NCI-H774 (cell line): Measurements from ENCODE around the gene AGTPBP1.

ENCODE experiments used
- DNase-seq: peaks from one replicate; lab custom pipeline; 2025; lab: John Stamatoyannopoulos, UW

The AGTPBP1 gene

DNA sequence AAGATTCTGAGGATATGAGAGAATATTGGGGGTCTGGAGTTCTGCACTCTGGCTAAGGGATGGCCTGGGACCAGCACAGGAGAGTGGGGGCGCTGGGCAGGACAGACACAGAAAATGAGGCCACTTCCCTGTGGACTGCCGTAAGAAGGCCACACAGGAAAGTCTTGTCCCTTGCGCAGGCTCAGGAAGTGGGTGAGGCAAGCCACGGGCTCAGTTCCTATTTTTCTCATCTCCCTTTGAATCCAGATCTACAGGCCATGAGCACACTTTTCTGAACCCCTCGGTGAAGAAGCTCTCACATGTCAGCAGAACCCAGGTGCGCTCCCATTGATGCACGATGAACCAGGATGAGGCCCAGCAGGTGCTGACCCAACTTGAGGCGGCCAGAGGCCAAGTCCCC is 207.4 kb downstream of the AGTPBP1 start:
- DNase-seq: no peak

DNA sequence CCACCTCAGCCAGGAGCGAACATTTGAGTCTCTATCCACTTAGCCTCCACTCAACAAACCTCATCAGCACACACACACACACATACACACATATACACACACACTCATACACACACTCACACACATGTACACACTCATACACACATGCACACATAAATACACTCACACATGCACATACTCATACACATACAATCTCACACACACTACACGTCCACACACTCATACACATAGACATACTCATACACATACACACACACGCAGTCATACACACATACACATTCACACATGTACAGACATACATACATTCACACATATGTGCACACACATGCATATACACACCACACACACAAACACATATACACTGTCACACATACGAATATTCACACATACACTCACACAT is 208.2 kb downstream of the AGTPBP1 start:
- no peak for DNase-seq

DNA sequence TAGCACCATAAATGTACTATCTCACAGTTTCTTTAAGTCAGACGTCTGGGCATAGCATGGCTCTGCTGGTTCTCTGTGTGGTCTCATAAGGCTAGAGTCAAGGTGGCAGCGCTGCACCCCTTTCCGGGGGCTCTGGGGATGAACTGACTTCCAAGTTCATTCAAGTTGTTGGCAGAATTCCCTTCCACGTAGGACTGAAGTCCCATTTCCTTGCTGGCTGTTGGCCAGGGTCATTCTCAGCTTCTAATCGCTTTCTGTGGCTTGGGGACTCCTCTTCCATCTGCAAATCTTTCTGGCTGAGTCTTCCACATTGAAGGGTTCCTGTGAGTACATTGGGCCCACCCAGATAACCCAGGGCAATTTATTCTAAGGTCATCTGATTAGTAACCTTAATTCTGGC is 211.0 kb downstream of the AGTPBP1 start:
- DNase-seq: no peak

DNA sequence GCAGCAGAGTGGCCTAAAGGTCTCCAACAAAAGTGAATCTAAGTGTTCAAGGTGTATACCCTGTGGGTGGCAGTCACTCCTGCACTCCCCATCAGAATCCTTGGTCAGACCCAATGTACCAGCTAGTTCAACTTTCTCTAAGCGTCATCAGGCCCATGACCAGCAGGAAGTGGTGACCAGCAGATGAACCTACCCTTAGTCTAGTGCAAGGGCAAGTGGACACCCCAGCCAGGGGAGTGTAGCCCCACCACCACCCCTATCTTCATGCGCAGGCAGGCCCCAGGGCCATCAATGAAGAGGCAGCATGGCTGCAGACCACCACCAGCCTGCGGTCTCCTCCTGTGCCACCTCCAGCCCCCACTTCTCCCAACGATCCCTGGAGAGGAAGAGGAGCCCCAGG is 213.1 kb downstream of the AGTPBP1 start:
- no peak for DNase-seq

DNA sequence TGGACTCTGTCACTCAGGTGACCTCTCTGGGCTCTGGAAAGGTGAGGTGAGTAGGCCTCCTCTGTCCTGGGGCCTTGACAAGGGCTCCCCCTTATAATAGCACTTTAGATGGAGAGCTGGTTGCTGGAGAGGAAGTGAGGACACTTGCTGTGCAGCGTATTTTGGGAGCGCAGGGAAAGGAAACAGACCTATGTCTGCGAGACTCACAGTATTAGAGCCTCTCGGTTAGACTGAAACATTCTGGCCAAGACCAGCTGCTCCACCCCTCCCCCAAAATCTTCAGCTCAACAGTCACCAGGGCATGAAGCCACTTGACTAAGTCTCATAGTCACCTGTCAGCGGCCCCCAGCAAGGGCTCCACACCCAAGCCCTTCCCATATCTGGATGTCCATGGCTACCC is 213.6 kb downstream of the AGTPBP1 start:
- no peak for DNase-seq

DNA sequence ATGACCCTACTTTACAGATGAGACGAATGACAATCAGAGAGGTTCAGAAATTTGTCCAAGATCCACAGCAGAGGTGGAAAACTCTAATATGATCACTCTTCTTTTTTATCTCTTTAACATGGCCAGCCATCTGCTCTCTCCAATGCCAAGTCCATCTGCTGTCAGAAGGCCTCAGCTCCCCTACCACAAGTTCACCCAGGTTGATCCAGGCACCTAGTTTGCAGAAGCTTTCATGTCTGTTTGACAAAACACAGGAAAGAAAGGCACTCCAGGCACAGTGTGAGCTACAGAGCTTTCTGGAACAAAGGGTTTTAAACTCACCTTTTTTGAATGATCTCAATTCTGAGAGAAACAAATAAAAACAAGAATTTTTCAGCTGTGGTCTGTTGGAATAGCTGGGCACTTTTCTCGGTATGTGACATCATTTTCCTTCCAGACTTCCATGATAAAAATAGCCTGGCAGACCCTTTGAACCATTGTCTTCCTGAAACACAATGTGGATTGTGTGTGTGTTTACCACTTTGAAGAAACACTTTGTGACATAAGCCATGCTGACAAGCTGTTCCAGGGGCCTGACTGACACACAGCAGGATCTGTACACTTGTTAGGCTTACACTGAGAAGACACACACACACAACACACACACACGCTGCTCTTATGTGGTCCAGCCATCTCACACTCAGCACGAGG is 214.3 kb downstream of the AGTPBP1 start:
- no peak for DNase-seq

DNA sequence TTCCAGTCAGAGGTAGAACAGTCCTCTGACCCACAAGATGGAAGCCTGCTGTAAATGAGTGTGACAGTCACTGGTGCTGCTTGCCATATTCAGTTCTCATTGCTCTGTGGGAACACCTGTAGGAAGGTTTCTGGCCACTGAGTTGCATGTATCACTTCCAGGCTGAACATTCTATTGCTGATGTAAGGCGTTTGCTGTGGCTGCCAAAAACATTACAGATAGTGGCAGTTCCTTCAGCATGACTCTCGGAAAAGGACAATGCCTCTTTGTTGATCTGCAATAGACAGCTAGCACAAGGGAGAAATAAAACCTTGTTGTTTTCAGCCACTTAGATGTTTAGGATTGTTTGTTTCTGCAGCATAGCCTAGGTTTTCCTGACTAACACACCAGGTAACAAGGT is 217.2 kb downstream of the AGTPBP1 start:
- DNase-seq: no peak

DNA sequence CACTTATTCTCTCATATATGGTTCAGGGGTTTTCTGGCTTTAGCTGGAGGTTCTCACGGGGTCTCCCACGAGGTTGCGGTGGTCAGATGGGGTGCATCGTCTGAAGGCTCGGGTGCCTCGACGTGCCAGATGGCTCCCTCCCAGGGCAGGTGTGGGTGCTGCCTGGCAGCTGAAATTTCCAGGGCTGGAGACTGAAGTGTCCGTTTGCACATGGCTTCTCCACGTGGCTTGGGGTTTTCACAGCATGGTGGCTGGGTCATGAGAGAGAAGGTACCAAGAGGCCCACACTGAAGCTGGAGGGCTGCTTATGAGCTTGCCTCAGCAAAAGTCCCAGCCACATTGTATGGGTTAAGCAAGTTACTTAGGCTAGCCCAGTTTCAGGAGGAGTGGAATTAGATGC is 218.6 kb downstream of the AGTPBP1 start:
- DNase-seq: no peak

DNA sequence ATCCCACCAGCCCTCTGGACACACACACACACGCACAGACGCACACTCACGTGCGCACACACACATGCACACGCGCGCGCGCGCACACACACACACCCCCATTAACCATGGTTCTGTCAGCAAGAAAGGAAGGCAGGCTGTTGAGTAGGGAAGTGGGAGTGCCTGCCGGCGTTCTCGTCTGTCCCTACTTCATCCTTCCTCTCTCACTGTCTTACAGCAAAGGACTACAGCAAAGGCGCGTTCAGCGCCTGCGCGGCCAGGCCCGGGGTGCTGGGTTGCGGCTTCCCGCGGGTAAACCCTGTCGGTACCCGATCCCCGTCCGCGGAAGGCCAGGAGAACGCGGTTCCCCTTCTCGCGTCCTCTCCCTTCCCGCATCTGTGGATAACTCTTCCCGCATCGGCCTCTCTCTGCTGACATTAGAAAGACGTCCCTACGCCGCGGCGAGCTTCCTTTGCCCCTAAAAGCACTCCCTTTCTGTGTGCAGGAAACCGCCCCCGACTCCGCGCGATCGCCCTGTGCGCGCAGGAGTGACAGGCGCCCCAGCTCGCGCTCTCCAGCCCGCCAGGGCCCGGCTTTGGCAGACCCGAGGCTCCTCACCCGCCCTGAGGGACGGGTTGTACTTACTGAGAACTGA is 219.2 kb downstream of the AGTPBP1 start:
- DNase-seq: peak; percentile 10

DNA sequence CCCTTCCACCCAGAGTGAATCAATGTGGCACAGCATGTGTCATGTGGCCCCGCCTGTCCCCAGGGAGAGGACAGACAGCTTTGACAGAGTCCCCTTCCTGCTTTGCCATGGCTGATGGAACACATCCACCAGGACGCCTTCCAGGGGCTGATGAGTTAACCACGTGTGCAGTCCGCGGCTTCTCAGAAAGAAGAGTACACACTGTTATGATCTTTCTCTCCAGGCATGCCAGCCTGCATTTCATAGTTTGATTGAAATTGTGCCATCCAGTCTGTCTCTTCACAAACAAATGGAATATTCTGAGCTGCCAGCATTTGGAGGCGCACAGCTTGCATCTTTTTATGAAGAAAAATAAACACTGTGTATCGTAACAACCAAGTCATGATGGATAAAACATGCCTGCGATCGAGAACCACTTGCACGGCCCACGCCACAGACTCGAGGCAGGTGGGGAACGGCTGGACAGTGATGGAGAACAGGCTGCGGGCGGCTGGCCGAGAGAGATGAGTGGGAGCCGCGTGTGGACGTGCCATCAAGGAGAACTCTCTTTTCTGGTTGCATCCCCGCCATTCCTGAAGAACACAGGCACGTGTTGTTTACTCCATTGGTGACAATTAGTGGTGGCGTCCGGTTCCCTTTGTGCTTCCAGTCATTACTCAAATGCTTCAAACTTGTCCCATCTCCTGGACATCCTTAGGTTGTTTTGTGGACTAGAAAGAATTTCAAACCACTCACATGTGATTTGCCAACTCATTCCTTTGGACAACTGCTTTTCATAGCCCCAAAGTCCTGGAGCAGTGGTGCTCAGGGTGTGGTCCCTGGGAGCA is 220.2 kb downstream of the AGTPBP1 start:
- DNase-seq: no peak

DNA sequence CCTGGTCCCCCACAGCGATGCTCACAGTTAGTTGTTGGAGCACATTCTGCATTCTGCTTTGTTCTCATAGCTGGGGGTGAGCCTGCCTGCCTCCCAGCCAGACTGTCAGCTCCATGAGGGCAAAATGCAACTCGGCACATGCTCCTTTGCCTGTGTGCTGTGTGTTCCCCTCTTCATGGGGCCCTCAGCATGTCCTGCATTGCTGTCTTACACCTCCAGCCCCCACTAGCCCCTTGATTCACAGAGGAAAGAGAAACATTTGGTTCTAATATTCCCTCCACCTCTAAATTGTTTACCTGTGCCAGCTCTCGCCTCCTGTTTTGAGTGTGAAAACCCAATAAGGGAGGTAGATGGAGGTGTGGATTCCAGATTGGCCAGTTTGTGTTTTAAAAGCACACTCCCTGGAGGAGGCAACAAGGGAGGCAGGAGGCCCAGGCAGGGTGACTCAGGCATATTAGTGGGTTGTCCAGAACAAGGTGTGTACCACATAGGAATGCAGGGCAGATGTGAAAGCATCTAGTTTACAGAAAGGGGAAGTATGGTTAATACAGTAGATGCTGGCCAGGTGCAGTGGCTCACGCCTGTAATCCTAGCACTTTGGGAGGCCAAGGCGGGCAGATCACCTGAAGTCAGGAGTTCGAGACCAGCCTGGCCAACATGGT is 224.6 kb downstream of the AGTPBP1 start:
- no peak for DNase-seq

DNA sequence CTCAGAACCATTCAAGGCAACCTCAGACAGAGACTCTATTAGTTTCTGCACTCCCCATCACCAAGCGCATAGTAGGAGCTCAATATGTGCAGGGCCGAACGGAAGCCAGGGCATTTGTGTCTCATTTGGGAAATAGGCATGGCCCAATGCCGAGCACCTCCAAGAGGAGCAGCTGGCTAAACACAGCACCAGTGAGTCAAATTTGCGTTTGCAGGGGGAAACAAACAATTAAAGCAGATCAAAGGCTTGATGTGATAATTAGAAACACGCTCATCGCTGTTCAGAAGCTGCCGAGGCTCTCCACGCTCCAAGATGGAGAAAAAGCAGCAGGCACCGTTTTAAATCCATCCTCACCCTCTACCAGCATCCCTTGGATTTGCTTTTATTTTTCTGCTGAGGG is 225.3 kb downstream of the AGTPBP1 start:
- DNase-seq: peak; percentile 37

DNA sequence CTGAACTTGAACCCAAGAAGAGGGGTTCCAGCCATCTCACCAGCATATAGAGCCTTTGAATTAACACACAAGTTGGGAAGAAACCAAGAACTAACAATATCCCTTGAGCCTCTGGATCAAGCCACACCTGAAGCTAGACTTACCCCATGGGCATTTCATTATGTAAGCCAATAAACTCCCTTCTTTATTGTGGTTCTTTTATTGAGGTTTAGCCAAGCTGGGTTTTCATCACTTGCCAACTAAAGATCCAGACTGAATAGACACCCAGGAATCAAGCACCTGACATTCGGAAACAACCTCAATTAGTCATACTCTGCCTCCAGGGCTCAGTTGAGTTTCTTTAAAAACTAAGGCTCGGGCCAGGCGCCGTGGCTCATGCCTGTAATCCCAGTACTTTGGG is 226.7 kb downstream of the AGTPBP1 start:
- no peak for DNase-seq

DNA sequence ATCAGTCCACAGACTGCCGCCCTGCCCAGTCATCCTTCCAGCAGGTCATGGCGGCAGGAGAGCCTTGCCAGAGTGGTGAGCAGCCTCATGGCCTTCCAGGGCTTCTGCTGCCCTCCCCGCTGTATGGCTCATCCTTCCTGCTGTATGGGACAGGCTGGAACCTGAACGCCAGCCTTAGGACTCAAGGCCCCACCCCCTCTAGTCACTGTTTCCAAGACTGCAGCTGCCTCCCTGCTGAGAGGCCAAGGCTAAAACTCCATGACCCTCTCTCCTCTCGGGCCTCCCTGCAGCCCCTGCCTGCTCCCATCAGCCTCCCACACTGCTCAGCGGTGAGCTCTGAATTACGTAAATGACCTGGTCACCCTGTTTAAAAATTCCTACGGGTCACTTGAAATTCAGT is 227.5 kb downstream of the AGTPBP1 start:
- no peak for DNase-seq

DNA sequence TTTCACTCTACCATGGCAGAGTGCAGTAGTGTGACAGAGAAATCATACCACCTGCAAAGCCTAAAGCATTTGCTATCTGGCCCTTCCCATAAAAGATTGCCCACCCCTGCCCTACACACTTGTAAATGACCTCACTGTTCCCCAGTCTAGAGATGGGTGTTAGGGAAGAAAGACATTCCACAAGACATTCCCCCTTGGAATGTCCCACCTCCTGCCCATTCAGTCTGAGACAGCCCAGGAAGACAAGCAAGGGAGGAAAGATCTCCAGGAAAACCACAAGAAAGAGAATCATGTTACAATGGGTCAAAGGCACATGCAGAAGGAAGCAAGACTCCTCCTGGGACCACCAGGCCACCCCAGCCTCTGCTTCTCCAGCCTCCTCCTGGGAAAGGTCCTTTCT is 230.0 kb downstream of the AGTPBP1 start:
- DNase-seq: no peak

DNA sequence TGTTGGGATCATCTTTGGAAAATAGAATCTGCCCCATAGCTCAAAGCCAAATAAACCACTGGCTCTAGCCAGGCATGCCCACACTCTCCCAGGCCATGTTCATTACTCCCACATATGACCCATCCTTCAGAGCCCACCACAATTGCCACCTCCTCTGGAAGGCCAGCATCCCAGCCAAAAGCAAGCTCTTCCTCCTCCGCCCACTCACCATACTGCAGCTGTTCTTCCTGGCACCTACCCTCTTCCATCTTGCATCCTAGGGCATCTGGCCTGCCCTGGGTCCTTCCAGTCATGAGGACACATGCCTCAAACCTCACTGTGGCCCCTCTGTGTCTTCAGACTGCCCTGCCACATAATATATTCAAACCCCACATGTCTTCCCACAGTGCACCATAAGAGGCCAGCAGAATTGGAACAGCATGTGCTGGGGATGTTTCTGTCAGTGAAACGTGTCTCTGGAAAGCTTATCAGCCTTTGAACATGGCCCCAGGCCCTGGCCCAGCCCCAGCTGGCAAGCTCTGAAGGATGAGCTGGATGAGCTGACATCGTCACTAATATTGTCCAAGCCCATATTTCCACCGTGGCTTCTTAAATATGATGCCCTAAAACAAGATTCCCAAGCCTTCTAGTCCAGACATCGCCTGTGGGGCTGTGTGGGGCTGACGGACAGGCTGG is 230.8 kb downstream of the AGTPBP1 start:
- DNase-seq: no peak

DNA sequence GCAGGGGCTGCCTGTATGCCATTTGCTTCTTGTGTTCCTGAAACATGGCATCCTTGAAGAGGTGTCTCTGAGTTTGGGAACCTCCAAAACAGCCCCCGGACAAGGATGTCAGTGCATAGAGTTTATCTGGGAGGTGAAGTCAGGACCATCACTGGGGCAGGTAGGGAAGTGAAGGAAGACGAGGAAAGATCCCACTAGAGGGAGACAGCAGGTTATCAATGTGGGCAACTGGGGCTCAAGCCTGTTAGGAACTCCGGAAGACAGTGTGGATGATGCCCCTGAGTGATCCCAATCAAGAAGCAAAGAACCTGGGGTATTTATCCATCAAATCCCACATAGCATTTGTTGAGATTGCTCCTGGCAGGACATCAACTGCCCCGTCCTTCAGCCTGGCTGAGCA is 233.1 kb downstream of the AGTPBP1 start:
- no peak for DNase-seq

DNA sequence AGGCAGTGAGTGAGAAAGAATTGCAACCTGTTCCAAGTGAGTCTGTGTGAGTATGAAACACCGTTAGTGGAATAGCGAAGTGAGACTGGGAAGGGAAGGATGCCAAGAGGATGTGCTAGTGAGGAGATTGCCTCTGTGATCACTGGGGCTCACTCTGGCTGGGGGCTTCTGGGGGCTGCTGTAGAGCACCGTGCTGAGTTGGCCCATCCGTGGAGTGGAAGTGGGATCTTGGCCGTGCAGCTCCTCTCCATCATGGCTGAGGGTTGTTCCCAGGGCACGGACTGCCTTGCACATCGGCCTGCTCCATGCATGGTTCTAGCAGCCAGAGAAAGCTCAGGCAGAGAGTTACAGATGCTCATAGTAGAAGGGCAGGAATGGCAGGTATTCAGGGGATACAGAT is 236.1 kb downstream of the AGTPBP1 start:
- DNase-seq: no peak

DNA sequence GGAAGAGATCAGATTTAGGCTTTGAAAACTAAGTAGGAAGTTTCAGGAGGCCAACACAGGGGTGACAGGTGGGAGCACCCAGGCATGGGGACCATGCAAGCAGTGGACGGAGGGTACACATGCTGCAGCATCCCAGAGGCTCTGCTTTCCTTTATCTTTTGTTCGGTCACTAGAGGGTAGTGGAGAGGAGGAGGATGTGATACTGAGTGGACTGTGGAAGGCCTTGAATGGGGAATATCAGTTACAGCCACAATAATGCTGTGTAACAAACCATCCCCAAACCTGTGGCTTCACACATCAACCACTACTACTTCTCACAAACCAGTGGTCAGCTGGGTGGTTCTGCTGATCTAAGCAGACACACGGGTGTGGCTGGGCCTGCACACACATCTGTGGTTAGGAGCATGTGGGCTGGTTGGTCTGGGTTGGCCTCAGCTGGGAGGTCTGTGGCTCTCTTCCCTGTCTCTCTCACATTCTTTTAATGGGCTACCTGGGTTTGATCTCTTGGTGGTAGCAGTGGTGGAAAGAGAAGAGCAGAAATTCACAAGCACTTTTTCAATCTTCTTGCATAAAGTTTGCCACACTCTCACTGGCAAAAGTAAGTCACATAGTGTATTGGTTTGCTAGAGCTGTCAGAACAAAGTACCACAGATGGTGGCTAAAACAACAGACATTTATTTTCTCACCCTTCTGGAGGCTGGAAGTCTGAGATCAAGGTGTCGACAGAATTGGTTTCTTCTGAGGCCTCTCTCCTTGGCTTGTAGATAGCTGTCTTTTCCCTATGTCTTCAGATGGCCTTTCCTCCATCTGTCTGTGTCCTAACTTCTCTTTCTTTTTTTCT is 238.7 kb downstream of the AGTPBP1 start:
- DNase-seq: no peak

DNA sequence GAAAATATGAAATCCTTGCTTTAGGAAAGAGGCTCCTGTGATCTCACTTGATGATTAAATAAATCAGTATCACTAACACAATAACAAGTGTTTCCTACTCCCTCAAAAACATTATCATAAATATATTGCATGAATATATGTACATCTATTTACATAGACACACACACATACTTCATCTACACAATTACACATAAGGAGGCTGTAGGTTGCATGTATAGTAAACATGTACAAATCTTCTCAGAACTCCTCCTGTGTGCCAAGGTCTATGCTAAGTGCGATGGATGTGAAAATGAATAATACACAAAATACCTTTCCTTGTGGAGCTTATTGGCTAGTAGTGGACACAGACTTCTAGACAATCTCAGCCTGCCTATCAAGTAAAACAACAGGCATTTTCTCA is 239.9 kb downstream of the AGTPBP1 start:
- no peak for DNase-seq

DNA sequence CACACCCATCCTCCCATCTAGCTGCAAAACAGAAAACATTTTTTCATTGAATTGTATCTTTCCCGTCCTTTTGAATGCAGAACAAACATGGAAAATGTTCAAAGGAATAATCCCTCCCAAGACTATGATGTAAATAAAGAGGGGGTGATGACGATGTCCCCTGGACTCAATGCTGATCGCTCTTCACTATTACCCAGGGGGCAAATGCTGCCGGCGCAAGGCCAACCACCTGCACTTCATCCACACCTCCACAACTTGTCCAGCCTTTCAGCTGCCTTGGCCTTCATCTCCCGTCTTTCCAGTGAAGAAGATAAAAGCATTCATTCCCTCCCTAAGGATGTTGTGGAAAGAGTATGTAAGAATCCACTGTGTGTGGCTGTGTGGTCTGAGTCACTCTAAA is 240.3 kb downstream of the AGTPBP1 start:
- DNase-seq: no peak
